Duodenal mucosa (tissue), 2 donors: ENCODE data around the gene PRLR.

Source experiments
- H3K27ac ChIP-seq: one replicate; pipeline ENCODE4 v1.7.0; 2013; ENCODE audit warnings: low read depth, low read length
- H3K27me3 ChIP-seq, 2 donors: one replicate each; pipeline ENCODE4 v1.7.0; 2013; ENCODE audit warnings: low read length in 2 of 2, control low read depth in 1 of 2; ENCODE audit not compliant: insufficient read depth in 2 of 2, control insufficient read depth in 1 of 2
- H3K36me3 ChIP-seq, 2 donors: one replicate each; pipeline ENCODE4 v1.7.0; 2013; ENCODE audit warnings: low read length in 2 of 2, control low read depth in 1 of 2; ENCODE audit not compliant: insufficient read depth in 2 of 2, control insufficient read depth in 1 of 2
- H3K4me1 ChIP-seq, 2 donors: one replicate each; pipeline ENCODE4 v1.7.0; 2013; ENCODE audit warnings: low read length in 2 of 2, control low read depth in 1 of 2; ENCODE audit not compliant: insufficient read depth in 2 of 2, control insufficient read depth in 1 of 2
- H3K4me3 ChIP-seq, 2 donors: one replicate each; pipeline ENCODE4 v1.7.0; 2013; ENCODE audit warnings: low read length in 2 of 2, low read depth in 1 of 2
- H3K9ac ChIP-seq, 2 donors: one replicate each; pipeline ENCODE4 v1.7.0; 2013; ENCODE audit warnings: low read length in 2 of 2, low read depth in 1 of 2
- H3K9me3 ChIP-seq, 2 donors: one replicate each; pipeline ENCODE4 v1.7.0; 2013; ENCODE audit warnings: low read length in 2 of 2, control low read depth in 1 of 2; ENCODE audit not compliant: control insufficient read depth in 1 of 2

PRLR gene

GRCh38 chr5:35214051-35214450 is 16.2 kb downstream of the PRLR start:
- no peaks in the 10 kb centered on the region for H3K27me3 ChIP-seq
- H3K9ac ChIP-seq, result no peak overlapping the region
- H3K9me3 ChIP-seq, result no peaks in the 10 kb centered on the region
- H3K4me1 ChIP-seq, result no peaks in the 10 kb centered on the region
- H3K4me3 ChIP-seq, result no peak overlapping the region
- H3K36me3 ChIP-seq, result no peaks in the 10 kb centered on the region
- no peak overlapping the region for H3K27ac ChIP-seq

GRCh38 chr5:35213608-35214007 is 16.7 kb downstream of the PRLR start:
- no peaks in the 10 kb centered on the region for H3K36me3 ChIP-seq
- H3K9me3 ChIP-seq, result no peaks in the 10 kb centered on the region
- H3K27ac ChIP-seq, result no peak overlapping the region
- H3K4me3 ChIP-seq, result no peak overlapping the region
- H3K4me1 ChIP-seq, result no peaks in the 10 kb centered on the region
- no peak overlapping the region for H3K9ac ChIP-seq
- no peaks in the 10 kb centered on the region for H3K27me3 ChIP-seq

- Histone ChIP-seq H3K36me3 (no peaks in the 10 kb centered on the region), H3K27ac (no peak overlapping the region), H3K4me1 (no peaks in the 10 kb centered on the region), H3K9ac (no peak overlapping the region), H3K9me3 (no peaks in the 10 kb centered on the region), H3K27me3 (no peaks in the 10 kb centered on the region), H3K4me3 (no peak overlapping the region)
These were observed 17.9 kb downstream of the PRLR start for GRCh38 chr5:35212122-35212982.

- Histone ChIP-seq H3K9ac (no peak overlapping the region), H3K9me3 (no peaks in the 10 kb centered on the region), H3K36me3 (no peaks in the 10 kb centered on the region), H3K4me1 (no peaks in the 10 kb centered on the region), H3K27me3 (no peaks in the 10 kb centered on the region), H3K4me3 (no peak overlapping the region), H3K27ac (no peak overlapping the region)
These were observed 20.4 kb downstream of the PRLR start for GRCh38 chr5:35209862-35210261.

- H3K9ac ChIP-seq, result no peak overlapping the region
- H3K36me3 ChIP-seq, result no peaks in the 10 kb centered on the region
- H3K27ac ChIP-seq, result no peak overlapping the region
- H3K9me3 ChIP-seq, result no peaks in the 10 kb centered on the region
- H3K4me1 ChIP-seq, result peaks cover 8 to 16% of the 10 kb centered on the region in 2 donors
- no peak overlapping the region for H3K4me3 ChIP-seq
- no peaks in the 10 kb centered on the region for H3K27me3 ChIP-seq
These were observed 24.7 kb downstream of the PRLR start for GRCh38 chr5:35205606-35206005.

GRCh38 chr5:35205186-35205585 is 25.1 kb downstream of the PRLR start:
- Histone ChIP-seq H3K4me1 (peaks cover 8 to 16% of the 10 kb centered on the region in 2 donors), H3K27me3 (no peaks in the 10 kb centered on the region), H3K9me3 (no peaks in the 10 kb centered on the region), H3K27ac (no peak overlapping the region), H3K9ac (no peak overlapping the region), H3K36me3 (no peaks in the 10 kb centered on the region), H3K4me3 (no peak overlapping the region)

GRCh38 chr5:35203403-35203802 is 26.9 kb downstream of the PRLR start:
- Histone ChIP-seq H3K9ac (no peak overlapping the region), H3K27ac (no peak overlapping the region), H3K4me1 (peaks cover 16 to 24% of the 10 kb centered on the region in 2 donors), H3K27me3 (no peaks in the 10 kb centered on the region), H3K9me3 (no peaks in the 10 kb centered on the region), H3K4me3 (no peak overlapping the region), H3K36me3 (no peaks in the 10 kb centered on the region)

- Histone ChIP-seq H3K27me3 (no peaks in the 10 kb centered on the region), H3K36me3 (no peaks in the 10 kb centered on the region), H3K9ac (no peak overlapping the region), H3K9me3 (no peaks in the 10 kb centered on the region), H3K27ac (no peak overlapping the region), H3K4me1 (peaks cover 25 to 33% of the 10 kb centered on the region in 2 donors), H3K4me3 (no peak overlapping the region)
These were observed 27.8 kb downstream of the PRLR start for GRCh38 chr5:35202319-35203111.

- Histone ChIP-seq H3K27ac (no peak overlapping the region), H3K4me3 (no peak overlapping the region), H3K4me1 (peaks cover 35 to 44% of the 10 kb centered on the region in 2 donors), H3K27me3 (no peaks in the 10 kb centered on the region), H3K36me3 (no peaks in the 10 kb centered on the region), H3K9ac (no peak overlapping the region), H3K9me3 (no peaks in the 10 kb centered on the region)
These were observed 29.0 kb downstream of the PRLR start for GRCh38 chr5:35201291-35201690.

- Histone ChIP-seq H3K27ac (no peak overlapping the region), H3K27me3 (no peaks in the 10 kb centered on the region), H3K9me3 (no peaks in the 10 kb centered on the region), H3K9ac (no peak overlapping the region), H3K4me3 (no peak overlapping the region), H3K4me1 (peaks cover 40 to 48% of the 10 kb centered on the region in 2 donors), H3K36me3 (no peaks in the 10 kb centered on the region)
These were observed 30.4 kb downstream of the PRLR start for GRCh38 chr5:35199886-35200285.
